HG03342 (cell line): ENCODE results near the gene DNAJB2.
"Not testable (repeated sequence)": the region's sequence is repeated elsewhere in the genome, so short reads cannot be mapped to it uniquely, and the experiment has no call there.

Experiments
- ATAC-seq: cut with Tn5 transposase; IDR thresholded peaks from one replicate; pipeline ENCODE4 v1.9.1; 2021; ENCODE audit warnings: mild to moderate bottlenecking, moderate library complexity; ENCODE audit not compliant: unreplicated experiment

Gene DNAJB2

DNA sequence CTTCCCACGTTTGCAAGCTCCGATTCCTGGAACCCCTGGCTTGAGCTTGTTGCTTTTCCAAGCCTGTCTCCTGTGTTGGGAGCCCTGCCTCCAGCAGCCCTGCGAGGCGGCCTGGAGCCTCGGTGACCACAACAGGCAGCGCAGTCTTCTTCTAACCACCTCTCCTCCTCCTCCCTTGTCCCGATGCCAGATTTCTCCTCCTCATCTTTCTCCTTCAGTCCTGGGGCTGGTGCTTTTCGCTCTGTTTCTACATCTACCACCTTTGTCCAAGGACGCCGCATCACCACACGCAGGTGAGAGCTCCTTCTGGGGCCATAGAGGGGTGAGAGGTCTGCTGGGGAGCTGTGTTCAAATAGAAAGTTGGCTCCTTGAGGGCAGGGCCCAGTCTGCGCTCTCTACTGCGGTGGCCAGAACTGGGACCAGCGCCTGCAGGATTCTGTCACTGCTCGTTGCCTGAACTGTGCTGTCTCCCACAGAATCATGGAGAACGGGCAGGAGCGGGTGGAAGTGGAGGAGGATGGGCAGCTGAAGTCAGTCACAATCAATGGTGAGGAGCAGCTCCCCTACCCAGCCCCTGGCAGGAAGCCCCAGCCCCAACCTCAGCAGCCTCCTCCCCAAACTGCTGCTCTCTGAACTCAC, 3.9 kb downstream of the DNAJB2 start:
- ATAC-seq = no peak

- ATAC-seq = no peak
Measured at GRCh38 chr2:219284501-219285372, 5.6 kb downstream of the DNAJB2 start.

DNA sequence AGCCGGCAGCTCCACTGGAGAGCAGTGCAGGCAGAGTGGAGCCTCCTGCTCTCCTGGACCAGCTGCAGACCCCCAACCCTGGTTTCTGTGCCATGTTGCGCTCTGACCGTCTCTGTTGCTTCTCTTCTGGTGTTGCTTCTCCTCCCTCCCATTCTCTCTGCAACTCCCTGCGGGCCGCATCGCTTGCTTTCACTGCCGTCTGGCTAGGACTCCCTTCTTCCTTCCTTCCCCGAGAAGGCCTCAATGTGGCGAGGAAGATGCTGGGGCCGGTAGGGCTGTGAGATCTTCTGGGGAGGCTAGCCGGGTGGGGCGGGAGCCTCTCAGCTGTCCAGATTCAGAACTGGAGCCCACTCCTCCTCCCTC, 6.2 kb downstream of the DNAJB2 start:
- ATAC-seq = no peak

- no peak for ATAC-seq
Measured at GRCh38 chr2:219285894-219286425, 6.8 kb downstream of the DNAJB2 start.

GRCh38 chr2:219286436-219287115, 7.4 kb downstream of the DNAJB2 start:
- no peak for ATAC-seq

- not testable (repeated sequence) for ATAC-seq
Measured at GRCh38 chr2:219287116-219287440, 7.9 kb downstream of the DNAJB2 start.

- no peak for ATAC-seq
Measured at GRCh38 chr2:219287580-219288265, 8.6 kb downstream of the DNAJB2 start.

GRCh38 chr2:219289195-219289536, 10.0 kb downstream of the DNAJB2 start:
- no peak for ATAC-seq

DNA sequence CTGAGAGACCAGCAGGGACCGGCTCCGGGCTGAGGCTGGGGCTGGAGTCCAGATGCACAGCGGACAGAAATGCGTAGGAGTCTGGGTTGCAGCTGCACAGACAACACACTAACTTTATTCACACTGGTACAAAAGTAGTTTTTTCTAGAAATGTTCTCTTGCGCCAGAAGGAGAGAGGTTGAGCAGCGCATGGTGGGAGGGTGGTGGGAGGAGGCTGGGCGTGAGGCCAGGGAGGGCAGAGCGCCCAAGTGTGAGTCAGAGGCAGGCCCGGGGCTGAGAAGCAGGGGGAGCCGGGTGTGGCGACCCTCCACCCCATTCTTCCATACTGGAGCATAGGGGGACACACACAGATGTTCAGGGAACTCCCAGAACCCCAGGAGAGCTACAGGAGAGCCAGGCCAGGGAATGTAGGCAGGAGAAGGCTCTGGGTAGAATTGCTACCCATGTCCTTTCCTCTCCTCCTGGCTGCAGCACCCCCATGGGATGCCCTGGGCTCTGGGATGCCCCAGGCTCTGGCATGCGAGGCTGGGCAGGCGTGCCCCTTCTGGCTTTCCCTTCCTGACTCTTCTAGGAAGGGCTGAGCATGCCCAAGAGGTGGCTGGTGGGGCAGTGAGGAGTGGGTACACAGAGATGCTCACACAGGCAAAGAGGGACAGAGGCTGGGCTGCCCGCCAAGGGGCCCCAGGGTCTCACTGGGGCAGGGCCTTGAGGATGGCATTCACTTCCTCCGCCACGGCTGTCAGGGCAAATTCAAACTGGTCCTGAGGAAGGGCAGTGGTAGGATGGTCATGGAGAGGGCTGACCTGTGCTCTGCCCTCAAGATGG, 10.6 kb downstream of the DNAJB2 start:
- ATAC-seq = no peak

DNA sequence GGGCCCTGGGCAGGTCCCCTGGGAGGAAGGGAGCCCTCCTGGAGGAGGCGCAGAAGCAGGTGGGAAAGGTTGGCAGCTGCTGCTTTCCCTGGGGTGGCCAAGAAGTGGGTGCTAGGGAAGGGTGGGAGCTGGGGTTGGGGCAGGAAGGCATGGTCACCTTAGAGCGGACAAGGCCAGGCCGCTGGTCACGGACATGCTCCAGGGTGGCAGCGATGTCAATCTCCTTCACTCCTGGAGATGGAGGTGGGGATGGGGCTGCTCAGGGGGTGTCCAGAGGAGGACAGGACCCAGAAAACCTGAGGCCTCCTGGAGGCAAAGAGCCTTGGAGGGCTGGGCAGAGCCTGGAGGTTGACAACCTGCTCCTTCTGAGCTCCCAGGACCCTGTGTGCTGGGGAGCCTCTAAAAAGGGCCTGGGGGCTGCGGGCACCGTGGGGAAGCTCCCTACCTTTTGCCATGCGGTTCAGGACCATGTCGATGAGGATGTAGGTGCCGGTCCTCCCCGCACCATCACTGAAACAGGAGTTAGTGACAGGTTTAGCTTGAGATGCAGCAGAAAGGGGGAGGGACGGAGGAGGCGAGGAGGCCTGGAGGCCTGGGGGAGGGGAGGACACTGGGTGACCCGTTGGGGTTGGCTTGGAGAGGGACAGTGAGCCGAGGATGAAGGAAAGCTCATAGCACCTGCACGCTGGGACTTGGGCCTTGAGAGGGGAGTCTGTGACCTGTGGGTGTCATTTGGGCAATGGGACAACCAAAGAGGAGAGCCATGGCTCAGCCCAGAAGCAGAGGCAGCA, 11.4 kb downstream of the DNAJB2 start:
- no peak for ATAC-seq

DNA sequence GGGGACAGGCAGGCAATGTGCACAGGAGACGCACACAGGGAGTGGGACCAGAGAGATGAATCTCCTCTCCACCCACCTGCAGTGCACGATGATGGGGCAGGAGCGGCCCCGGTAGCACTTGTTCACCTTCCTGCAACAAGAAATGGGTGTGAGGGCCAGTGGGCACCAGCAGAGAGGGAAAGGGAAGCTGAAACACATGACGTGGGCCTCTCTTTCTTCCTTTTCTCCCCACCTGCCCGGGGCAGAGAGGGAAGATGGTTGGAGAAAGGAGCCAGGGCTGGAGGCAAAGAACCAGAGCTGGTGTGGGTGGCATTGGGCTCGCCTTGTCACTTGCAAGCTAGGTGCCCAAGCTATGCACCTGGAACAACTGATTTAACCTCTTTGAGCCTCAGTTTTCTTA, 12.2 kb downstream of the DNAJB2 start:
- ATAC-seq = no peak

DNA sequence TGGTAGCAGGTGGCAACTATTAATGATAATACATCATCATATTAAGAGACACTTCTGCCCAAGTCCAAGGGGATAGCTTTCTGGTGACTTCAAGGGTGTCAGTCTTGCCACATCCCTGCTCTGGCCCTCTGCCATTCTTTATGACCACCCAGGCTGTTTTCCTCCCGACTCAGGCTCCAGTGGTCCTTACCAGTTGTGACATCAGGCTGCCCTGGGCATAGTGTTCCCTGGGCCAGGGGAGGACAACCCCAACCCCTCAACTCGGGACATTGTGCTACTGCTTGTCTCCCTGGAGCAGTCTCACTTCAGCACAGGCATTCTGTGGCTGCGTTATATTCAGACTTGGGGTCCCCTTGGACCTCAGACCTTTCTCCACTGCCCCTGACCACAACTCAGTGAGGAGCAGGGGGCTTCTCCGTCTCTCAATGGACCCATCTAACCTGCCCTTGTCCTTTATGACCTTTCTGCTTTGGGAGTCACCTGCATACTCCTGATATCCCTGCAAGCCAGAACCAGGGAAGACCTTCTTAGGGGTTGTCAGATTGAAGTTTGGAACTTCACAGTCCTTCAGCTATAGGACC, 12.8 kb downstream of the DNAJB2 start:
- no peak for ATAC-seq

GRCh38 chr2:219292616-219293015, 13.4 kb downstream of the DNAJB2 start:
- no peak for ATAC-seq

DNA sequence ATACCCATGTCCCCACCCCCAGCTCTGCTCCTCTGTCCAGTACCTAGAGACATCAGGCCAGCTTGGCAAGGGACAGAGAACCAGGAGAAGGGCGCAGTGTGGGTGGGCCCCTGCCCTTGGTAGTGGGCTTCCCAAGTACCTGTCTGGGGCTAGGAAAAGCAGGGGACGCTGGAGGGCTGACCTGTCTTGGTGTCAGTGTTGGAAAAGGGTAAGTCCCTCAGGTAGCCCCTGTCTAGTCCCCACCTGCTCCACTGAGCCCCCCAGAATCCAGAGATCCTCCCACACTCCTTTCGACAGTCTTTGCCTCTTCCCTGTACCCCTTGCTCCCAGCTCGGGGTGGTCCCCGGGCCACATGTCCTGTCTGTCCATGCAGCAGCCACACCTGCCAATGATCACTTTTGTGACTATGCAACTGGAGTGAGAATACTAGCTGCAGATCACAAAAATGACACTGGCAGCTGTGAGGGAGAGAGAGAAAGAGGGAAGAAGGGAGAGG, 14.6 kb downstream of the DNAJB2 start:
- no peak for ATAC-seq

- ATAC-seq = peak; percentile 88
Measured at GRCh38 chr2:219294356-219295351, 15.5 kb downstream of the DNAJB2 start.

- no peak for ATAC-seq
Measured at GRCh38 chr2:219296142-219296541, 17.0 kb downstream of the DNAJB2 start.

DNA sequence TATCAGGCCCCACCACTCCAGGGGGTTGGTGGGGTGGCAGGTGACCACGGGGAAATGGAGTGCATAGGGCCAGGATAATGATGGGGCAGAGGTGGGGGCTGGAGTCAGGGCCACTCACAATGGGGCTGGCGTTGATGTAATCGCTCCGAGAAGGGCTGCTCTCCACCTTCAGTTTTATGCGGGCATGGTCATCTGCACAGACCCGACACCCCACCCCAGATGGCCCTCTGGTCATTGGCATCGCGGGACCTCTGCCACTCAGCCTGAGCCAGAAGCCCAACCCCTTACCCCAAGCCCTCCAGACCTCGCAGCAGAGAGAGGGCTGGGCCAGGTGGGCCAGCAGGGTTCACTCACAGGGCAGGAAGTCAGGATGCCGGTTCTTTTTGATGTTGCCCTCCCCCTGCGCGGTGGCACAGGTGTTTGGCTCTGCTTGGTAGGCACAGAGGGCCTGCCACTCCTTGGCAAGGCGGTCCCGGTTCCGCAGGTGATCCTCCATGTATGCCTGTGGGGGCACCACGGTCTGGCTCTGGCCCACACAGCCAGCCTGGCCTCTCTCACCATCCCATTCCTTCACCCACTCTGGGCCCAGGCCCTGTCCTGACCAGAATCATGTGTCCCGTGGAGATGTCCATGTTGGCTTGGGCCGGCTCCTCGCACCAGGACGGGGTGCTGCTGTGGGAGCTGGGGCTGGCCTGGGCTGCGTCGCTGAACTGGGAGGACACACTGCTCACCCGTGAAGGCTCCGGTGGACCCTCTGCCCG, 17.6 kb downstream of the DNAJB2 start:
- no peak for ATAC-seq
